ENCODE data around the gene PRKCH. TPM values are rescaled to one million over a fixed set of nuclear protein-coding genes. Genes with fewer than 3 reads are reported as not detected.
A peak's percentile ranks its signal among the peaks of the same experiment; 100 is the strongest.

Gene PRKCH
- total RNA-seq, 4 donors from 2014 or later: 34.5 to 51.3 (median 45.0) TPM

DNA sequence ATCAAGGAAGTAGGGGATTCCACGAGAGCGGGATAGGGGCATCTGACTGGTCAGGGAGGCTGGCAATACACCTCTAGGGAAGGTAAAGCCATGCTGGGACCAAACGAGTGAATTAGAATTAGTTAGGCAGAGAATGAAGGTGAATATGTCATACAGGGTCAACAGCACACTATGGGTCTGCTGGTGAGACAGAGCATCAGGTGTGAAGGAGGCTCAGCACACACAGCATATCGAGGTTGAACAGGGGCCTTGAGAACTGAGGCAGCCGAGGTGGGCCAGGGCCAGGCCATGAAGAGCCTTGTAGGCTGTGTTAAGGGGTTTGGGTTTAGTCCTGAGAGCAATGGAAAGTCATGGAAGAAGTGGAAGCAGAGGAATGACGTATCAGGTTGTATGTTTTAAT lies 137.8 kb downstream of the PRKCH start:
- no peak for DNase-seq
- 85 to 87% methylated on average over 6 of the region's 6 CpGs for WGBS, 2 donors
- intact Hi-C loops (cut with DNase I): loop anchor here (5.0 to 10.0 kb wide), 2 partner anchors 164 to 378 kb away; no protein-coding TSS in a partner anchor
- Histone ChIP-seq H3K4me1 (peaks cover 5 to 25% (median 9%) of the 10 kb centered on the region in 3 donors), H3K36me3 (peaks cover 0 to 67% (median 8%) of the 10 kb centered on the region in 3 donors), H3K27ac (no peak overlapping the region), H3K4me3 (no peak overlapping the region), H3K27me3 (no peaks in the 10 kb centered on the region), H3K9me3 (no peaks in the 10 kb centered on the region)
- TF ChIP-seq POLR2A (IDR thresholded peaks at IDR 0.05): no peak
- TF ChIP-seq, protein P1, sequence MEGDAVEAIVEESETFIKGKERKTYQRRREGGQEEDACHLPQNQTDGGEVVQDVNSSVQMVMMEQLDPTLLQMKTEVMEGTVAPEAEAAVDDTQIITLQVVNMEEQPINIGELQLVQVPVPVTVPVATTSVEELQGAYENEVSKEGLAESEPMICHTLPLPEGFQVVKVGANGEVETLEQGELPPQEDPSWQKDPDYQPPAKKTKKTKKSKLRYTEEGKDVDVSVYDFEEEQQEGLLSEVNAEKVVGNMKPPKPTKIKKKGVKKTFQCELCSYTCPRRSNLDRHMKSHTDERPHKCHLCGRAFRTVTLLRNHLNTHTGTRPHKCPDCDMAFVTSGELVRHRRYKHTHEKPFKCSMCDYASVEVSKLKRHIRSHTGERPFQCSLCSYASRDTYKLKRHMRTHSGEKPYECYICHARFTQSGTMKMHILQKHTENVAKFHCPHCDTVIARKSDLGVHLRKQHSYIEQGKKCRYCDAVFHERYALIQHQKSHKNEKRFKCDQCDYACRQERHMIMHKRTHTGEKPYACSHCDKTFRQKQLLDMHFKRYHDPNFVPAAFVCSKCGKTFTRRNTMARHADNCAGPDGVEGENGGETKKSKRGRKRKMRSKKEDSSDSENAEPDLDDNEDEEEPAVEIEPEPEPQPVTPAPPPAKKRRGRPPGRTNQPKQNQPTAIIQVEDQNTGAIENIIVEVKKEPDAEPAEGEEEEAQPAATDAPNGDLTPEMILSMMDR (IDR thresholded peaks at IDR 0.05): no peak

DNA sequence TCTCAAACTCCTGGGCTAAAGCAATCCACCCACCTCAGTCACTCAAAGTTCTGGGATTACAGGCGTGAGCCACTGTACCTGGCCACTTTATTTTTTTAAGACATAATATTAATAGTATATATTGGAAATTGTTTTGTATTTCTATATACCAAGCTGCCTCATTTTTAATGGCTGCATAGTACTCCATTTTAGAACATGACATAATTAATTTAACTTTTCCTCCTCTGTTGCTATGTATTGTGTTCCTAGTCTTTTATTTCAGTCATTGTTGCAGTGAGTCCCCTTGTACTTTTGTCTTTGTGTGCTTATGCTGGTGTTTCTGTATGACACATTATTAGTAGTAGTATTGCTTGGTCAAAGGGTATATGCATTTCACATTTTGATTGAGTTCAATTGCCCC lies 138.7 kb downstream of the PRKCH start:
- no peak overlapping the region for H3K27ac ChIP-seq
- no peak for DNase-seq
- no peak for TF ChIP-seq POLR2A (IDR thresholded peaks at IDR 0.05)
- TF ChIP-seq, protein P1 (IDR thresholded peaks at IDR 0.05): no peak
- intact Hi-C loops (cut with DNase I): loop anchor here (10.0 kb wide), 1 partner anchor 275 kb away; no protein-coding TSS in a partner anchor
- WGBS, 2 donors: 86 to 100% methylated on average over 1 of the region's 1 CpG
- H3K36me3 ChIP-seq: peaks cover 0 to 63% (median 8%) of the 10 kb centered on the region in 3 donors
- peaks cover 5 to 25% (median 9%) of the 10 kb centered on the region in 3 donors for H3K4me1 ChIP-seq
- H3K27me3 ChIP-seq: no peaks in the 10 kb centered on the region
- H3K4me3 ChIP-seq: no peak overlapping the region
- no peaks in the 10 kb centered on the region for H3K9me3 ChIP-seq

DNA sequence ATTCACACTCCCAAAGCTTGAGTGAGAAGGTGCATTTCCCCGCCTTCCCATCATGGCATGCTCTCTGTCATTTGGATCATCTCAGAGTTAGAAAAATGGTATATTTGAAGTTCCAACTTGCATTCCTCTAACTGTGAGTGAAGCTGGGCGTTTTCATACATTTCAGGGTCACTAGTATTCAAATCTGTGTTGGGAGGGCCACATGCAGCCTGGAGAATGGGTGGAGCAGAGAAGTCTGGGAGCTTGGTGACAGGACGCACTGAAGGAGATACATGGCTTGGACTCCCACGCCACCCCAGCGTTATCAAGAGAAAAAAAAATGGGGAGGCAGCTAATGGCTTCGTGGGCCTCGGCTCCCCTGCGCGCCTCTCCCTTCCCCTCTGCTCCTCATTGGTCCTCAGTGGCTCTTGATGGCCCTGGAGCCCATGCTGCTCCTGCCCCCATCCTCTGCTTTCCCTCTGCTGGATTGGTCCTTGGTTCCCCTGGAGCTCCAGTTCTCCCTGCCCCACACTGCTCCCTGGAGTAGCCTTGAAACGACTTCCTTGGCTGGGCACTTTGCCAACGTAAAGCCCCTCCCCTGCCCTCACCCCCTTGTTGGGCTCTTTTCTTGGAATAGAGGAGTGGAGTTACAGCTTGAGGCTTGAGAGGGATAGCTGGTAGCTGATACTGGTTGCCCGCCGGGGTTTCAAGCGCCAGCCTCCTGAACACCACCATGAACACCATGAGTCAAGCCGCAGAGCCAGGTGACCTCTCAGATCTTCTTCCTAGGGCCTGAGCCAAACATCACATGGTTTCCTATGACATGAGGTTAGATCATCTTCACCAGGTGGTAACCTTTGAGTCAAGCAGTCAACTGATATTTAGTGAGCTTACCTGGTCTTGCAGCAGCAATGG lies 139.6 kb downstream of the PRKCH start:
- H3K9me3 ChIP-seq: no peaks in the 10 kb centered on the region
- DNase-seq: no peak
- peaks cover 0 to 54% (median 8%) of the 10 kb centered on the region in 3 donors for H3K36me3 ChIP-seq
- WGBS, 2 donors: 71 to 72% methylated on average over 10 to 14 of the region's 15 CpGs
- peaks cover 5 to 28% (median 9%) of the 10 kb centered on the region in 3 donors for H3K4me1 ChIP-seq
- H3K4me3 ChIP-seq: no peak overlapping the region
- H3K27ac ChIP-seq: peak overlapping the region in 2 of 4 donors; percentile 3 to 5
- intact Hi-C loops (cut with DNase I): loop anchor here (10.0 kb wide), 1 partner anchor 274 kb away; no protein-coding TSS in a partner anchor
- no peaks in the 10 kb centered on the region for H3K27me3 ChIP-seq
- TF ChIP-seq, protein P1 (IDR thresholded peaks at IDR 0.05): no peak
- no peak for TF ChIP-seq POLR2A (IDR thresholded peaks at IDR 0.05)

DNA sequence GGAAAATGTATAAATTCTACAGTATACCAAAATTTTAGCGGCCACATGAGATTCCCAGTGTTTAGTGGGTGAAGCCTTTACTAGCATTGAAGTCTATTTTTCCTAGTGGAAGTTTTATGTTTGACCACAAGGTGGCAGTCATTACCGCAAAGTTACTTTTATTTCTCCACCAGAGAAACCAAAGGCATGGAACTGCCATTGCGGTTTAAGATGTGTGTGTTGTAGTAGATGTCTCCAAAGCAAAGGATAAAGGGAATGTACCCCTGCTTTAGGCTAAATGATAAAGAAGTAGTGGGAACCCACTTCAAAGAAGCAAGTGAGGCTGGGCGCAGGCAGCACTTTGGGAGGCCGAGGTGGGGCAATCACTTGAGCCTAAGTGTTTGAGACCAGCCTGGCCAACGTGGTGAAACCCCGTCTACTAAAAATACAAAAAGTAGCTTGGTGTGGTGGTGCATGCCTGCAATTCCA lies 140.5 kb downstream of the PRKCH start:
- WGBS, 2 donors: 47 to 51% methylated on average over 7 of the region's 7 CpGs
- intact Hi-C loops (cut with DNase I): loop anchor here (10.0 kb wide), 1 partner anchor 273 kb away; no protein-coding TSS in a partner anchor
- peaks cover 5 to 37% (median 16%) of the 10 kb centered on the region in 3 donors for H3K4me1 ChIP-seq
- H3K4me3 ChIP-seq: no peak overlapping the region
- H3K27ac ChIP-seq: peak overlapping the region in 2 of 4 donors; percentile 3 to 5
- H3K9me3 ChIP-seq: no peaks in the 10 kb centered on the region
- peaks cover 0 to 52% (median 8%) of the 10 kb centered on the region in 3 donors for H3K36me3 ChIP-seq
- no peaks in the 10 kb centered on the region for H3K27me3 ChIP-seq
- DNase-seq: no peak
- TF ChIP-seq, protein P1 (IDR thresholded peaks at IDR 0.05): peak; percentile 73 to 89 (median 82)
- TF ChIP-seq POLR2A (IDR thresholded peaks at IDR 0.05): no peak

Measured in esophagus squamous epithelium (tissue), 5 donors.